Endometrial microvascular endothelial cells (primary cell): ENCODE data around the gene STIM2. TPM values are rescaled to one million over a fixed set of nuclear protein-coding genes. Genes with fewer than 3 reads are reported as not detected.
"Not testable (repeated sequence)": the region's sequence is repeated elsewhere in the genome, so short reads cannot be mapped to it uniquely, and the experiment has no call there.

Source experiments
- in situ Hi-C: cut with HindIII; loops from 2 replicates; pipeline ENCODE4 v1.10.0; 2017; ENCODE audit warnings: low sequenced_read_pairs, low pct_unique_long_range_greater_than_20kb; ENCODE audit errors: inconsistent ontology term
- total RNA-seq: library from RNA; depleted of rRNA; stranded (reverse); fragments of >200 nt; gene quantifications from one replicate; pipeline ENCODE4 v1.2.3, GENCODE V29; 2015; ENCODE audit errors: inconsistent ontology term

Gene STIM2
- total RNA-seq, 1 donor from 2014 or later: 12.4 TPM

DNA sequence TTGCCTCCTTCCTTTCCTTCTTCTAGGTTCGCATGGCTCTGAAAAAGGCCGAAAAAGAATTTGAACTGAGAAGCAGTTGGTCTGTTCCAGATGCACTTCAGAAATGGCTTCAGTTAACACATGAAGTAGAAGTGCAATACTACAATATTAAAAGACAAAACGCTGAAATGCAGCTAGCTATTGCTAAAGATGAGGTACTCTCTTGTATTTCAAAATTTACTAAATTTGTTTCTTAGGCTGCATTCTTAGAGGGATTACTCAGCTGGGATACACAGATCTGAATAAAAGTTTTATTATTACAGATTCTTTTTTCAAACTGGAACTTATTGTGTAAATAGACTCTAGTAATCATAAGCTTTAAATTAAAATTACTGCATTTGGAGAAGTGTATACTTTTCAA, 146.9 kb downstream of the STIM2 start:
- in situ Hi-C loops: no loop called here

DNA sequence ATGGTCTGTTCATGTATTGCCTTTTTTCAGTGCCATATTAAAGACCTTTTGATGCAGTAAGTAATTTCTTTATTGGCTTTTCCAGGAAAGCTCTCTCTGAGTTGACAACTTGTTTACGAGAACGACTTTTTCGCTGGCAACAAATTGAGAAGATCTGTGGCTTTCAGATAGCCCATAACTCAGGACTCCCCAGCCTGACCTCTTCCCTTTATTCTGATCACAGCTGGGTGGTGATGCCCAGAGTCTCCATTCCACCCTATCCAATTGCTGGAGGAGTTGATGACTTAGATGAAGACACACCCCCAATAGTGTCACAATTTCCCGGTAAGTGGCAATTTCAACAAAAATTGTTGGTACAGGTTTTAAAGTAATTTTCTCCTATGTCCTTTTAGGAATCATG, 148.0 kb downstream of the STIM2 start:
- in situ Hi-C loops: no loop called here

DNA sequence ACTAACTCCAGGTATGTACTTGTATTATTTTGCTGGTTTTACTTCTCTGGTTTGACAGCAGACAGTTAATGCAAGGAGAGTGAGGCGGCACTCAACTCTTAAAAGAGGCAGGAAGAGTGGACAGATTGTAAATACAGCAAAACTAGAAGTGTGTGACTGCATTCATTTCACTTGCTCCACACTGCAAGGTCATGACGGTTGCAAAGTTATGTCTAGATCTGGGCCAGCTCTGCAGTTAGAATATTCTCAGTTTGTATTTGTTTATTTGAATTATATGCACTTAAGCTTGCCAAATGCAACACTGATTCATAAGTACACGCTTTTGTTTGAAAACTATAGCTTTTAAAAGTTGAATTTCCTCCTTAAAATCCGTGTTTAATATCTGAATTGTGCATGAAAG, 148.9 kb downstream of the STIM2 start:
- in situ Hi-C loops: no loop called here

GRCh38 chr4:27010334-27010940, 149.8 kb downstream of the STIM2 start:
- in situ Hi-C loops: no loop called here

GRCh38 chr4:27011401-27011800, 150.8 kb downstream of the STIM2 start:
- in situ Hi-C loops: no loop called here

DNA sequence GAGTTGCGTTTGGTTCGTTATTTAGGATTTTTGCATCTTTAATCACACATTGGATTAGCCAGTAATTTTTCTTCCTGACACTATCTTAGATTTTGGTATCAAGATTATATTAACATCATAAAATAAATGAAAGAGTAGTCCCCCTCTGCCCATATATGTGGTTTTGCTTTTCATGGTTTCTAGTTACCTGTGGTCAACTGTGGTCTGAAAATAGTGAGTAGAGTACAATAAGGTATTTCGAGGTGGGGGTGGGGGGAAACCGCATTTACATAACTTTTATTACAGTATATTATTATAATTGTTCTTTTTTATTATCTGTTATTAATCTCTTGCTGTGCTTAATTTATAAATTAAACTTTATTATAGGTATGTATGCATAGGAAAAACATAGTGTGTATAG, 152.4 kb downstream of the STIM2 start:
- in situ Hi-C loops: no loop called here

- in situ Hi-C loops: no loop called here
Measured at GRCh38 chr4:27016551-27016950, 155.9 kb downstream of the STIM2 start.

- in situ Hi-C loops: no loop called here
Measured at GRCh38 chr4:27017623-27018022, 157.0 kb downstream of the STIM2 start.

GRCh38 chr4:27018076-27018475, 157.4 kb downstream of the STIM2 start:
- in situ Hi-C loops: no loop called here

GRCh38 chr4:27018910-27019309, 158.3 kb downstream of the STIM2 start:
- in situ Hi-C loops: no loop called here

DNA sequence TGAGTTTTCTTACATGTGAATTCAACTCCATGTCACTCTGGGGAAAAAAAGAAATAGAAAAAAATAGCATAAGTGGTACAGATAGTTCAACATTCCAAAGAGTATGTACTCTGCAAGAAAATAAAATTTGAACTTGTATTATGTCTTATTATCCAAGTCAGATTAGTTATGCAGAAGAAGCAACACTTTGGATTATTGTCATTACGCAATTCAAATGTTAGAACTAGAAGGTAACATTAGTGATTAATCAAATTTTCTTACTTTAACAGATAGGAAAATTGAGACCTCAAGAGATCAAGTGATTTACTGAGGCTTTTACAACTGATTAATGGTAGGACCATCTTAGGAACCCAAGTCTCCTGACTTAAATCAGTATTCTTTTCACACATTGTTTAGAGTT, 159.1 kb downstream of the STIM2 start:
- in situ Hi-C loops: no loop called here

DNA sequence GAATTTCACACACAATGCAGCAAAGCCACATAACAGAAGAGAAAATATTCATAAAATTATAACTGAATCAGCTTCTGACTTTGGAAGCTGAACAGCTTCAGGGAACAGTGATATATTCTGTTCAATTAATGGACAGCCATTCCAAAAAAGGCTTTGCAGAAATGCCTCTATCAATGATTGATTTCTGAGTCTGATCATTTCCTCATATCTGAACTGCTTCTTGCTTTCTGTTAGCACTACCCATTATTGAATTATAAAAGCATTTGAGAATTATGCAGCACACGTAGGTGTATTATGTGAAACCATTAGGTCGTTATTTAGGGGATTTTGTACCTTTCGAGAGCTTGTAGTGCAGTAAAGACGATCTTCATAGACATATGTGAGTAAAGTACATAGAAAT, 159.6 kb downstream of the STIM2 start:
- in situ Hi-C loops: no loop called here

- in situ Hi-C loops: no loop called here
Measured at GRCh38 chr4:27020603-27021002, 160.0 kb downstream of the STIM2 start.

DNA sequence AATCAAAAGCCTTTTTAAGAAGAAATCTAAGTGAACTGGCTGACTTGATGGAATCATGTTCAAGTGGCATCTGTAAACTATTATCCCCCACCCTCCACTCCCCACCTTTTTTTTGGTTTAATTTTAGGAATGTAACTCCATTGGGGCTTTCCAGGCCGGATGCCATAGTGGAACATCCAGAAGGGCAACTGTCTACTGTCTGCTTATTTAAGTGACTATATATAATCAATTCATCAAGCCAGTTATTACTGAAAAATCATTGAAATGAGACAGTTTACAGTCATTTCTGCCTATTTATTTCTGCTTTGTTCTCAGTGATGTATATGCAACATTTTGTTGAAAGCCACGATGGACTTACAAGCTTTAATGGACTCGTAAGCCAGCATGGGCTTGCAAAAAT, 162.3 kb downstream of the STIM2 start:
- in situ Hi-C loops: no loop called here

DNA sequence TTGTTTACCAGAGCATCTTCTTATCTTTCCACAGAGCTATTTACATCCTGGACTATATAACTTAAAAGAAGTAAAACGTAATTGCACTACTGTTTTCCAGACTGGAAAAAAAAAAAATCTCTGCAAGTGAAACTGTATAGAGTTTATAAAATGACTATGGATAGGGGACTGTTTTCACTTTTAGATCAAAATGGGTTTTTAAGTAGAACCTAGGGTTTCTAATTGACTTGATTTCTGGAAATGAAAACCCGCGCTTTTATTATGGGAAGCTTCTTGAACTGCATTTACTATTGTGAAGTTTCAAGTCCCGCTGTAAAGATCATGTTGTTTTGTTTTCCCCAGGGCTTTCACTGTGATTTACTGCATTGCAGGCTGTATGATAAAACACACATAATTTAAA, 162.7 kb downstream of the STIM2 start:
- in situ Hi-C loops: no loop called here

GRCh38 chr4:27024805-27025204, 164.2 kb downstream of the STIM2 start:
- in situ Hi-C loops: no loop called here

- in situ Hi-C loops: no loop called here
Measured at GRCh38 chr4:27027428-27027827, 166.8 kb downstream of the STIM2 start.

- in situ Hi-C loops: not testable (repeated sequence)
Measured at GRCh38 chr4:27035127-27035526, 174.5 kb downstream of the STIM2 start.

GRCh38 chr4:27040356-27040755, 179.7 kb downstream of the STIM2 start:
- in situ Hi-C loops: no loop called here

DNA sequence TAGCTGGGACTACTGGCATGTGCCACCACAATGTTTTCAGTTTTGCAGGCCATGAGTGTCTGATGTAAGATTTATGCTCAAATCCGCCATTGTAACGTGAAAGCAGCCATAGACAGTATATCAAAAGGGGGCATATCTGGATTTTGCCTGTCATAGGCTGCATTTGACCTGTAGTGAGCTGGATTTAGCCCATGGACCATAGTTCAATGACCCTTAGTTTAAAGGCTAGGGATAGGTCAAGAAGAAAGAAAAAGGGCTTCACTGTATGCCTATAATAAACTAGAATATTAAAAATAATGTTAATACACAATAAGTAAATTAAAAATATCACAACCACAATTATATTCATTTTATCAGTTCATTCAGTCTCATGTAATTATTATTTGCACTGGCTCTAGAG, 181.8 kb downstream of the STIM2 start:
- in situ Hi-C loops: no loop called here

DNA sequence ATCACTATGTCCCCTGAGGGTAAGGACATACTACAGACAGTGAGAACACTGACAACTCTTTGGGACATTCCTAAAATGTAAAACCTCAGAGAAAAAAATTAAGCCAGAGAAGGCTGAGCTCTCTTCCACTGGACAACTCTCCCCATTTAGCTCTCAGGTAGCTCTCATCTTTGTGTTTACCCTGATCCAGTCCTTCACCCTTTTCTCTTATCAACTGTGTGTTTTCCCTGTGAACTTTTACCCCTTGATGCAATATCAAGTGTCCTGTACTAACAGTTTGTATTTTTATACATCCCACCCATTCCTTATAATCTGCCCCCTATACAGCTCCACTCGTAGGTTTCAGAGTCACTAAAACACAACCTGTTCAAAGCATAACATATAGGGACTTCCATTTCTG, 182.6 kb downstream of the STIM2 start:
- in situ Hi-C loops: no loop called here
